ENCODE results near the gene SARS1.

Gene SARS1

DNA sequence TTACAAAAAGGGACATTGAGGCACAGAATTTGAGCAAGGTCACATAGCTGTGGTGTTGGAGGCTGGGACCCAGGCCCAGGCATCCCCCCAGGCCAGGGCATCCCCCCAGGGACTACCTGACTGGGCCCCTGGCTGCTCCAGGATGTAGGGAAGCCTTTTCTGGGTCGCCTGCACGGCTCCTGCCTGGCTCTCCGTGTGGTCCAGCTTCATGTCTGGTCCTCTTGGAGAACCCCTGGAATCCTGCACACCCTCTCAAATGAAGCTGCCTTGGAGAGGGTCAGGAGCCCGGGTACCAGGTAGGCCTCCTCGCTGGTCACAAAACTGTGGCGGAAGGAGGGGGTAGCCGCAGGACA, 34.7 kb downstream of the SARS1 start:
- TF ChIP-seq, protein P1, sequence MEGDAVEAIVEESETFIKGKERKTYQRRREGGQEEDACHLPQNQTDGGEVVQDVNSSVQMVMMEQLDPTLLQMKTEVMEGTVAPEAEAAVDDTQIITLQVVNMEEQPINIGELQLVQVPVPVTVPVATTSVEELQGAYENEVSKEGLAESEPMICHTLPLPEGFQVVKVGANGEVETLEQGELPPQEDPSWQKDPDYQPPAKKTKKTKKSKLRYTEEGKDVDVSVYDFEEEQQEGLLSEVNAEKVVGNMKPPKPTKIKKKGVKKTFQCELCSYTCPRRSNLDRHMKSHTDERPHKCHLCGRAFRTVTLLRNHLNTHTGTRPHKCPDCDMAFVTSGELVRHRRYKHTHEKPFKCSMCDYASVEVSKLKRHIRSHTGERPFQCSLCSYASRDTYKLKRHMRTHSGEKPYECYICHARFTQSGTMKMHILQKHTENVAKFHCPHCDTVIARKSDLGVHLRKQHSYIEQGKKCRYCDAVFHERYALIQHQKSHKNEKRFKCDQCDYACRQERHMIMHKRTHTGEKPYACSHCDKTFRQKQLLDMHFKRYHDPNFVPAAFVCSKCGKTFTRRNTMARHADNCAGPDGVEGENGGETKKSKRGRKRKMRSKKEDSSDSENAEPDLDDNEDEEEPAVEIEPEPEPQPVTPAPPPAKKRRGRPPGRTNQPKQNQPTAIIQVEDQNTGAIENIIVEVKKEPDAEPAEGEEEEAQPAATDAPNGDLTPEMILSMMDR (IDR thresholded peaks at IDR 0.05; ENCODE audit: borderline replicate concordance, extremely low read depth, low read length, poor library complexity, severe bottlenecking), result no peak
- no peak for TF ChIP-seq EZH2 (IDR thresholded peaks at IDR 0.05; ENCODE audit: borderline replicate concordance, low read depth, low read length, severe bottlenecking)
- Histone ChIP-seq H3K4me2 (ENCODE audit: insufficient read depth, low read length) (no peak overlapping the region), H3K4me3 (ENCODE audit: low read depth in 1 of 2, low read length in 2 of 2) (no peak overlapping the region), H3K4me1 (ENCODE audit: insufficient read depth, low read length) (peaks cover 20% of the 10 kb centered on the region), H3K27ac (ENCODE audit: low read length) (no peak overlapping the region), H2AFZ (ENCODE audit: low read depth, low read length) (peak overlapping the region; percentile 67; the same call in 1 of the 2 replicates), H3K9ac (ENCODE audit: low read depth, low read length) (no peak overlapping the region), H3K36me3 (ENCODE audit: insufficient read depth, low read length) (no peaks in the 10 kb centered on the region), H3K27me3 (ENCODE audit: insufficient read depth, low read length, poor library complexity) (peaks cover 2% of the 10 kb centered on the region), H4K20me1 (ENCODE audit: insufficient read depth, low read length) (peaks cover 13% of the 10 kb centered on the region; the same call in 1 of the 2 replicates), H3K79me2 (ENCODE audit: insufficient read depth, low read length) (no peaks in the 10 kb centered on the region), H3K9me3 (ENCODE audit: insufficient read depth, low read length, severe bottlenecking) (no peaks in the 10 kb centered on the region)
- no peak for DNase-seq
- ATAC-seq (ENCODE audit: insufficient read depth, low read depth), result no peak

DNA sequence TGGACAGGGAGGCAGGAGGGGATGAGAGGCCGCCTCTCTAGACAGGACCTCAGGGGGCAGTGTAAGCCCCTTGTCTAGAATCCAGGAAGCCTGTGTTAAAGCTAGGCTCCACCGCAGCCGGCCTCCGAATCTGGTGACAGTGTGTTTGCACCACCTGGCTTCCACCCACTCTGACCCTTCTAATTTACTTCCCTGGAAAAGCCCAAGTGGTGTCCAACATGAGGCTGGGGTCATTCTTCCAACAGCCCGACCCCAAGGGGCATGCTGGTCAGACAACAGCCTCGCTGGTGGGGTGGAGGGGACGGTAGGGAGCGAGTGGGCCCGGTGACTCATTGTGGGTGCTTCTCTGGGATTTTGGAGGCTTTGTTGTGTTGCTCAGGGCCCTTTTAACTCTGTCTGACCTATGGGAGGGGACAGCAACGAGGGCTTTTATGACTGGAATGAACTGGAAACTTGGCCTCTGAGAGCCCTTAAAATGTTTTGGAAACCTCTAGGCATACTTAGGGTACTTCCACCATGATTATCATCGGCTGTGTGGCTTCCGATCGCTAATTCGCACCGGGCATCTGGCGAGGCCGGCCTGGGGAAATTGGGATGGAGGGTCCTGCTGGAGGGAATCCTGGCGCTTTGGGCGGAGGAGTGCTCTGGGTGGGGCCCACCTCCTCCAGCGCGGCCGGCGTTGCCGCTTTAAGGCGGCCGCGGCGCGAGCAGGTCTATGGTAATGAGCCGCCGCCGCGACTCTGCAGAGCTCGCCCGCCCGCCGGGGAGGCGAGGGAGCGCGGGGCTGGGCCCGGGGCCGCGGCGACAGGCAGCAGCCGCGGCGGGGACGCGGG, 35.3 kb downstream of the SARS1 start, which contains the start of gene CELSR2:
Gene CELSR2, plus strand, starts transcription at position 743 of the 833 bp plus-strand sequence. CDS start 541 bp downstream, outside the sequence.
- Histone ChIP-seq H3K4me2 (ENCODE audit: insufficient read depth, low read length) (peak within 1 kb of the TSS; percentile 76), H3K79me2 (ENCODE audit: insufficient read depth, low read length) (no peaks in the 10 kb centered on the region), H3K36me3 (ENCODE audit: insufficient read depth, low read length) (no peaks in the 10 kb centered on the region), H3K9me3 (ENCODE audit: insufficient read depth, low read length, severe bottlenecking) (no peaks in the 10 kb centered on the region), H3K4me3 (ENCODE audit: low read depth in 1 of 2, low read length in 2 of 2) (peak within 1 kb of the TSS; percentile 20 to 62; a peak in 3 of 4 replicates), H2AFZ (ENCODE audit: low read depth, low read length) (peak within 1 kb of the TSS; percentile 67), H3K27me3 (ENCODE audit: insufficient read depth, low read length, poor library complexity) (peaks cover 2% of the 10 kb centered on the region), H3K4me1 (ENCODE audit: insufficient read depth, low read length) (peaks cover 20% of the 10 kb centered on the region), H3K9ac (ENCODE audit: low read depth, low read length) (peak within 1 kb of the TSS; percentile 60), H4K20me1 (ENCODE audit: insufficient read depth, low read length) (peaks cover 13% of the 10 kb centered on the region; the same call in 1 of the 2 replicates), H3K27ac (ENCODE audit: low read length) (no peak within 1 kb of the TSS)
- no peak for TF ChIP-seq EZH2 (IDR thresholded peaks at IDR 0.05; ENCODE audit: borderline replicate concordance, low read depth, low read length, severe bottlenecking)
- TF ChIP-seq, protein P1 (IDR thresholded peaks at IDR 0.05; ENCODE audit: borderline replicate concordance, extremely low read depth, low read length, poor library complexity, severe bottlenecking), result peak; percentile 15
- ATAC-seq (ENCODE audit: insufficient read depth, low read depth) (peak; percentile 96), DNase-seq (peak; percentile 68)

DNA sequence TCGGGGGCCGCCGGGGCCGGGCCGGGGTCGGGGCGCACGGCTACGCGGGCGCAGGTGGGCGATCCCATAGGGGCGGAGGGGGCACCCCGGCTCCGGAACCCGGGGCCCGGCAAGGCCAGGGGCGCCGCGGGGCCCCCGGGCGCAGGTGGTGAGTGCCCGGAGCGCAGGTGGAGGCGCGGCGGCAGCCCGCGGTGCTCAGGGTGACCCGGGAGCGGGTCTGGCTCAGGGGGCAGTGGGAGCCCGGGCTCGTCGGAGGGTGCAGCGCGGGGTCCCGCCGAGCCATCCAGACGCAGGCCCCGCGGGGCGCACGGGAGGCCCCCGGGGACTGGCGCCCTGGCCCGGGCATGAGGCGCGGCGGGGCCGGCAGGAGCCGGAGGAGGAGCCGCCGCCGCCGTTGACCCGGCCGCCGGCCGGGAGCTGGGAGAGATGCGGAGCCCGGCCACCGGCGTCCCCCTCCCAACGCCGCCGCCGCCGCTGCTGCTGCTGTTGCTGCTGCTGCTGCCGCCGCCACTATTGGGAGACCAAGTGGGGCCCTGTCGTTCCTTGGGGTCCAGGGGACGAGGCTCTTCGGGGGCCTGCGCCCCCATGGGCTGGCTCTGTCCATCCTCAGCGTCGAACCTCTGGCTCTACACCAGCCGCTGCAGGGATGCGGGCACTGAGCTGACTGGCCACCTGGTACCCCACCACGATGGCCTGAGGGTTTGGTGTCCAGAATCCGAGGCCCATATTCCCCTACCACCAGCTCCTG, 36.1 kb downstream of the SARS1 start:
- Histone ChIP-seq H2AFZ (ENCODE audit: low read depth, low read length) (0 out of 2 replicates have a peak overlapping the region, but pooled peaks have one; percentile 43), H3K4me2 (ENCODE audit: insufficient read depth, low read length) (peak overlapping the region; percentile 76), H3K9ac (ENCODE audit: low read depth, low read length) (peak overlapping the region; percentile 60), H3K27ac (ENCODE audit: low read length) (no peak overlapping the region), H3K79me2 (ENCODE audit: insufficient read depth, low read length) (no peaks in the 10 kb centered on the region), H3K9me3 (ENCODE audit: insufficient read depth, low read length, severe bottlenecking) (no peaks in the 10 kb centered on the region), H3K27me3 (ENCODE audit: insufficient read depth, low read length, poor library complexity) (peaks cover 2% of the 10 kb centered on the region), H3K4me3 (ENCODE audit: low read depth in 1 of 2, low read length in 2 of 2) (peak overlapping the region; percentile 20 to 62; a peak in 3 of 4 replicates), H4K20me1 (ENCODE audit: insufficient read depth, low read length) (peaks cover 13% of the 10 kb centered on the region; the same call in 1 of the 2 replicates), H3K36me3 (ENCODE audit: insufficient read depth, low read length) (no peaks in the 10 kb centered on the region), H3K4me1 (ENCODE audit: insufficient read depth, low read length) (peaks cover 20% of the 10 kb centered on the region)
- peak; percentile 27 for ATAC-seq (ENCODE audit: insufficient read depth, low read depth)
- TF ChIP-seq, protein P1 (IDR thresholded peaks at IDR 0.05; ENCODE audit: borderline replicate concordance, extremely low read depth, low read length, poor library complexity, severe bottlenecking), result no peak
- TF ChIP-seq EZH2 (IDR thresholded peaks at IDR 0.05; ENCODE audit: borderline replicate concordance, low read depth, low read length, severe bottlenecking), result no peak
- DNase-seq, result no peak

Measured in DND-41 (cell line).